GM12878 (cell line): Measurements from ENCODE around the gene FUT6. TPM values are rescaled to one million over a fixed set of nuclear protein-coding genes. Genes with fewer than 3 reads are reported as not detected.

Experiments
- ATAC-seq: fragments of 200-7000 bp; cut with Tn5 transposase; 3 replicates; pipeline ENCODE4 v1.9.1; 2020; ENCODE audit warnings: mild to moderate bottlenecking, moderate library complexity
- BruUV-seq: library from RNA; stranded (reverse); fragments of 400-500 nt; replicated peaks from 2 replicates; lab custom pipeline; 2021; lab: Mats Ljungman, UMichigan
- CTCF ChIA-PET: fragments of 300-600 bp; sonication (Branson Sonifier 250); formaldehyde crosslinking; extraction: SDS; loops from one replicate; lab custom pipeline; 2021; ENCODE audit warnings: inconsistent platforms; lab: Yijun Ruan, JAX
- POLR2A ChIA-PET: fragments of 350-600 bp; formaldehyde crosslinking; extraction: SDS; loops from one replicate; lab custom pipeline; 2021; ENCODE audit warnings: inconsistent platforms; lab: Charles Lee
- RAD21 ChIA-PET: fragments of 300-600 bp; sonication (Branson Sonifier 250); formaldehyde crosslinking; loops from one replicate; lab custom pipeline; 2023; ENCODE audit warnings: antibody characterized with exemption; ENCODE audit not compliant: unreplicated experiment; lab: Charles Lee
- SMC1A ChIA-PET: fragments of 300-600 bp; sonication (Branson Sonifier 250); formaldehyde crosslinking; loops from one replicate; lab custom pipeline; 2023; ENCODE audit not compliant: unreplicated experiment, uncharacterized antibody; lab: Charles Lee
- DNase-seq: peaks from one replicate; pipeline ENCODE4 v3.0.0-alpha.2; 2011; ENCODE audit warnings: low read depth, low spot score
- FAIRE-seq: peaks from 3 replicates; lab custom pipeline; 2011; peaks lifted over from hg19 to GRCh38; lab: Jason Lieb, UNC
- H2AFZ ChIP-seq: 2 replicates; pipeline ENCODE4 v1.6.0; 2011; ENCODE audit warnings: low read depth, low read length, control low read depth; ENCODE audit not compliant: control insufficient read depth
- H3K27ac ChIP-seq: 2 replicates; pipeline ENCODE4 v1.5.1; 2011; ENCODE audit warnings: control low read depth; ENCODE audit not compliant: control insufficient read depth, insufficient read depth
- H3K27me3 ChIP-seq, 2 experiments: replicated peaks in 1 of 2; 2 replicates each; pipeline versions ENCODE4 v1.6.0 to v1.6.1; 2011; ENCODE audit warnings: low read length in 1 of 2; ENCODE audit not compliant: control insufficient read depth in 2 of 2, insufficient read depth in 2 of 2
- H3K36me3 ChIP-seq, 2 experiments: 2 replicates each; pipeline ENCODE4 v1.5.1; 2011; ENCODE audit warnings: low read length in 1 of 2; ENCODE audit not compliant: control insufficient read depth in 2 of 2, insufficient read depth in 2 of 2
- H3K4me1 ChIP-seq: 2 replicates; pipeline ENCODE4 v1.6.1; 2011; ENCODE audit warnings: mild to moderate bottlenecking, low read length, moderate library complexity, mixed read lengths; ENCODE audit not compliant: control insufficient read depth, insufficient read depth
- H3K4me2 ChIP-seq: 2 replicates; pipeline ENCODE4 v1.6.0; 2011; ENCODE audit warnings: control low read depth; ENCODE audit not compliant: control insufficient read depth, insufficient read depth
- H3K4me3 ChIP-seq: fragments of 200-600 bp; sonication (generic); 2 replicates; pipeline ENCODE4 v1.5.1; 2016
- H3K79me2 ChIP-seq: 2 replicates; pipeline ENCODE4 v1.6.0; 2011; ENCODE audit warnings: low read length; ENCODE audit not compliant: control insufficient read depth, insufficient read depth
- H3K9ac ChIP-seq: 2 replicates; pipeline ENCODE4 v1.8.0; 2011; ENCODE audit warnings: low read length, control low read depth, mixed read lengths; ENCODE audit not compliant: control insufficient read depth, insufficient read depth
- H3K9me3 ChIP-seq: replicated peaks from 3 replicates; pipeline ENCODE4 v1.5.1; 2011; ENCODE audit warnings: mild to moderate bottlenecking, low read length; ENCODE audit not compliant: control insufficient read depth, insufficient read depth
- H4K20me1 ChIP-seq: 2 replicates; pipeline ENCODE4 v1.6.0; 2011; ENCODE audit not compliant: control insufficient read depth, insufficient read depth
- BHLHE40 ChIP-seq, 2 experiments: fragments of 450-650 bp in 1 of 2; IDR thresholded peaks; 2 replicates each; pipeline ENCODE4 v1.6.1; 2011 to 2017; ENCODE audit warnings: low read depth in 2 of 2, borderline replicate concordance in 1 of 2, improper control_type of control experiment in 1 of 2, low read length in 1 of 2, mild to moderate bottlenecking in 1 of 2
- CREB1 ChIP-seq: IDR thresholded peaks from 2 replicates; pipeline ENCODE4 v1.6.1; 2012; ENCODE audit warnings: low read depth, mild to moderate bottlenecking, inconsistent platforms
- CREM ChIP-seq: IDR thresholded peaks from 2 replicates; pipeline ENCODE4 v1.6.1; 2014; ENCODE audit warnings: antibody characterized with exemption, low read depth
- E2F8 ChIP-seq: fragments of 450-650 bp; IDR thresholded peaks from 2 replicates; pipeline ENCODE4 v1.6.1; 2018; ENCODE audit warnings: mild to moderate bottlenecking, low read depth, moderate library complexity; ENCODE audit not compliant: partially characterized antibody
- IRF3 ChIP-seq: fragments of 450-650 bp; IDR thresholded peaks from 2 replicates; pipeline ENCODE4 v1.6.1; 2014; ENCODE audit warnings: mild to moderate bottlenecking
- MEF2B ChIP-seq: fragments of 450-650 bp; IDR thresholded peaks from 2 replicates; pipeline ENCODE4 v1.6.1; 2018; ENCODE audit warnings: mild to moderate bottlenecking, moderate library complexity; ENCODE audit not compliant: partially characterized antibody, poor library complexity, severe bottlenecking
- NR2C1 ChIP-seq: fragments of 450-650 bp; IDR thresholded peaks from 2 replicates; pipeline ENCODE4 v1.6.1; 2017; ENCODE audit warnings: antibody characterized with exemption, mild to moderate bottlenecking, moderate library complexity
- RBBP5 ChIP-seq: fragments of 200-600 bp; sonication (generic); conservative IDR thresholded peaks from 2 replicates; pipeline ENCODE4 v1.6.1; 2016
- RUNX3 ChIP-seq: IDR thresholded peaks from 2 replicates; pipeline ENCODE4 v1.6.1; 2012; ENCODE audit warnings: low read length, inconsistent platforms
- TCF12 ChIP-seq: IDR thresholded peaks from 2 replicates; pipeline ENCODE4 v1.6.1; 2011; ENCODE audit warnings: low read depth, mild to moderate bottlenecking, low read length
- TCF3 ChIP-seq: IDR thresholded peaks from 2 replicates; pipeline ENCODE4 v1.6.1; 2012; ENCODE audit warnings: low read depth, mild to moderate bottlenecking, low read length, borderline replicate concordance; ENCODE audit not compliant: insufficient read depth
- WGBS: methylation state at CpG from one replicate; pipeline ENCODE4 v1.1.6; 2016; ENCODE audit warnings: low lambda C conversion rate; ENCODE audit not compliant: insufficient replicate concordance, insufficient coverage; ENCODE audit errors: missing lambda C conversion rate; 5-methylcytosine and 5-hydroxymethylcytosine counted together
- in situ Hi-C: fragments of 300-500 bp; cut with MboI; formaldehyde crosslinking; loops from 9 replicates; pipeline ENCODE4 v1.14.3; 2018; ENCODE audit warnings: mixed read lengths
- intact Hi-C: fragments of 100-400 bp; cut with micrococcal nuclease; formaldehyde crosslinking; loops from one replicate; pipeline ENCODE4 v1.14.2; 2022; ENCODE audit not compliant: unreplicated experiment
- polyA plus RNA-seq, 11 experiments: library from polyadenylated mRNA; depleted of rRNA in 4 of 11; unstranded in 6 of 11; stranded (reverse) in 5 of 11; fragments of >200 nt; fragmentation: Nextera tagmentation in 4 of 11; fragmentation: Illumina TruSeq in 1 of 11; extraction: Ambion mirVana in 4 of 11; extraction: Trizol in 1 of 11; gene quantifications; 1 replicate in 1 of 11; 2 replicates in 10 of 11; pipeline versions ENCODE4 v1.2.1 to v1.2.3, GENCODE V29; 2011 to 2016; ENCODE audit warnings: inconsistent platforms in 2 of 11, missing spikeins in 2 of 11, low read depth in 1 of 11
- total RNA-seq, 4 experiments: library from RNA; depleted of rRNA in 3 of 4; stranded (reverse); fragments of >200 nt in 3 of 4; fragmentation: Illumina TruSeq in 1 of 4; extraction: Trizol in 1 of 4; gene quantifications; 2 replicates each; pipeline versions ENCODE4 v1.2.1 to v1.2.3, GENCODE V29; 2013 to 2021
- TF ChIP-seq, protein P1 (sequence below): IDR thresholded peaks from 2 replicates; pipeline ENCODE4 v1.6.1; 2012; ENCODE audit warnings: low read depth, low read length, improper control_type of control experiment
- TF ChIP-seq, protein P2 (sequence below): fragments of 450-650 bp; IDR thresholded peaks from 2 replicates; pipeline ENCODE4 v1.6.1; 2017; ENCODE audit warnings: mild to moderate bottlenecking, moderate library complexity

The FUT6 gene
- total and polyA plus RNA-seq, 10 of the 15 experiments (the other 5 are each of a cell fraction or from before 2014, with no cell fraction given): not detected

DNA sequence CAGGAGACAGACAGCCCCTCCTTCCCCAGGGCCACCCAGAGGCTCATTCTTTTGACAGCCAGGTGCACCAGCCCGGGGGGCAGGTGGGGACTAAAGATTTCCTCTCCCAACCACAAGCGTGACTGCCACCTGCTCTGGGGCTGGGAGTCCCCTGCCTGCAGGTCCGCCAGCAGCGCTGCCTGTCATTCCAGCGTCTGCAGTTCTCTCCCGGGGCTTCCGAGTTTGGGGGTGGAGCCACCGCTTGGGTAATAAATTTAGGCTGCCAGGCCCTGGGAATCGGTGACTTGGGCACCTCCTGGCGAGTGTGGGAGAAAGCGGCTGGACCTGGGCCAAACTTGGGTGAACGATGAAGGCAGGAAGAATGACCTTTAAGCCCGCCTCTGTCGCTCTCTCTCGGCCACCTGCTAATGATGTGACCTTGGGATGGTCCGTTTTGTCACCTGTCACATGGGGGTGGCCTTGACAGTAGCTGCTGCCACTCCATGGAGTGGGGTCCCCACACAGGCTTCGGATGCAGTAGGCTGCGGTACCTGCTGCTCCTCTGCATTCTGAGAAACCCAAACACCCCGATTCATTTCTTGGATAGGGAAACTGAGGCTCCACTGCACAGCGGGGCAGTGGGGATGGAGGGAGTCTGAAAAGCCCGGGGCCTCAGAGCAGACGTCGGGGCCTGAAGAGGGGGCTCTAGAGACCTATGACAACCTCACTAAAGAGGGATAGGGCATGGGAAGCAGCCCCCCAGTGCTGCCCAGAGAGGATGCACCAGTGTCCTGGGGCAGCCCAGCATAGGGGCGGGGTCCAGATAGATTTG, 12.8 kb downstream of the FUT6 start:
- H2AFZ ChIP-seq: peak overlapping the region; percentile 3; the same call in 1 of the 2 replicates
- ChIA-PET CTCF (no interaction called here), RAD21 (no interaction called here), POLR2A (interaction anchor here (0.5 kb wide), 1 partner anchor 13 kb away, joined by 3 read pairs; no protein-coding TSS in a partner anchor), SMC1A (no interaction called here)
- no peaks in the 10 kb centered on the region for H3K79me2 ChIP-seq
- peaks cover 0 to 4% of the 10 kb centered on the region in 2 experiments; a peak in 2 of 4 replicates for H3K27me3 ChIP-seq
- peak overlapping the region; percentile 64 for H3K4me2 ChIP-seq
- peaks cover 24% of the 10 kb centered on the region for H3K4me1 ChIP-seq
- no peak for DNase-seq
- no peak for FAIRE-seq
- no peak overlapping the region for H3K9ac ChIP-seq
- no peak overlapping the region for H3K27ac ChIP-seq
- no peaks in the 10 kb centered on the region for H3K9me3 ChIP-seq
- no TSS peak for BruUV-seq
- intact Hi-C loops: no loop called here
- in situ Hi-C loops: no loop called here
- peak; percentile 5; the same call in 1 of the 3 replicates for ATAC-seq
- no peaks in the 10 kb centered on the region for H3K36me3 ChIP-seq
- 21% methylated on average over 24 of the region's 24 CpGs for WGBS
- H3K4me3 ChIP-seq: no peak overlapping the region
- H4K20me1 ChIP-seq: no peaks in the 10 kb centered on the region
- no peak for TF ChIP-seq E2F8
- TF ChIP-seq IRF3: no peak
- TF ChIP-seq TCF12: peak; percentile 85
- TF ChIP-seq MEF2B: peak; percentile 41
- TF ChIP-seq NR2C1: no peak
- TF ChIP-seq RUNX3: peak; percentile 42; the same call in 1 of the 2 replicates
- TF ChIP-seq CREB1: no peak
- peak; percentile 57 to 85; a peak in 3 of 4 replicates for TF ChIP-seq BHLHE40 (IDR thresholded peaks at IDR 0.05; ENCODE audit: borderline replicate concordance in 1 of 2, low read depth in 2 of 2, low read length in 1 of 2)
- TF ChIP-seq, protein P1, sequence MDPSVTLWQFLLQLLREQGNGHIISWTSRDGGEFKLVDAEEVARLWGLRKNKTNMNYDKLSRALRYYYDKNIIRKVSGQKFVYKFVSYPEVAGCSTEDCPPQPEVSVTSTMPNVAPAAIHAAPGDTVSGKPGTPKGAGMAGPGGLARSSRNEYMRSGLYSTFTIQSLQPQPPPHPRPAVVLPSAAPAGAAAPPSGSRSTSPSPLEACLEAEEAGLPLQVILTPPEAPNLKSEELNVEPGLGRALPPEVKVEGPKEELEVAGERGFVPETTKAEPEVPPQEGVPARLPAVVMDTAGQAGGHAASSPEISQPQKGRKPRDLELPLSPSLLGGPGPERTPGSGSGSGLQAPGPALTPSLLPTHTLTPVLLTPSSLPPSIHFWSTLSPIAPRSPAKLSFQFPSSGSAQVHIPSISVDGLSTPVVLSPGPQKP: no peak
- TF ChIP-seq CREM: no peak
- no peak for TF ChIP-seq RBBP5
- TF ChIP-seq, protein P2, sequence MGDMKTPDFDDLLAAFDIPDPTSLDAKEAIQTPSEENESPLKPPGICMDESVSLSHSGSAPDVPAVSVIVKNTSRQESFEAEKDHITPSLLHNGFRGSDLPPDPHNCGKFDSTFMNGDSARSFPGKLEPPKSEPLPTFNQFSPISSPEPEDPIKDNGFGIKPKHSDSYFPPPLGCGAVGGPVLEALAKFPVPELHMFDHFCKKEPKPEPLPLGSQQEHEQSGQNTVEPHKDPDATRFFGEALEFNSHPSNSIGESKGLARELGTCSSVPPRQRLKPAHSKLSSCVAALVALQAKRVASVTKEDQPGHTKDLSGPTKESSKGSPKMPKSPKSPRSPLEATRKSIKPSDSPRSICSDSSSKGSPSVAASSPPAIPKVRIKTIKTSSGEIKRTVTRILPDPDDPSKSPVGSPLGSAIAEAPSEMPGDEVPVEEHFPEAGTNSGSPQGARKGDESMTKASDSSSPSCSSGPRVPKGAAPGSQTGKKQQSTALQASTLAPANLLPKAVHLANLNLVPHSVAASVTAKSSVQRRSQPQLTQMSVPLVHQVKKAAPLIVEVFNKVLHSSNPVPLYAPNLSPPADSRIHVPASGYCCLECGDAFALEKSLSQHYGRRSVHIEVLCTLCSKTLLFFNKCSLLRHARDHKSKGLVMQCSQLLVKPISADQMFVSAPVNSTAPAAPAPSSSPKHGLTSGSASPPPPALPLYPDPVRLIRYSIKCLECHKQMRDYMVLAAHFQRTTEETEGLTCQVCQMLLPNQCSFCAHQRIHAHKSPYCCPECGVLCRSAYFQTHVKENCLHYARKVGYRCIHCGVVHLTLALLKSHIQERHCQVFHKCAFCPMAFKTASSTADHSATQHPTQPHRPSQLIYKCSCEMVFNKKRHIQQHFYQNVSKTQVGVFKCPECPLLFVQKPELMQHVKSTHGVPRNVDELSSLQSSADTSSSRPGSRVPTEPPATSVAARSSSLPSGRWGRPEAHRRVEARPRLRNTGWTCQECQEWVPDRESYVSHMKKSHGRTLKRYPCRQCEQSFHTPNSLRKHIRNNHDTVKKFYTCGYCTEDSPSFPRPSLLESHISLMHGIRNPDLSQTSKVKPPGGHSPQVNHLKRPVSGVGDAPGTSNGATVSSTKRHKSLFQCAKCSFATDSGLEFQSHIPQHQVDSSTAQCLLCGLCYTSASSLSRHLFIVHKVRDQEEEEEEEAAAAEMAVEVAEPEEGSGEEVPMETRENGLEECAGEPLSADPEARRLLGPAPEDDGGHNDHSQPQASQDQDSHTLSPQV: no peak
- TF ChIP-seq TCF3: peak; percentile 77
